Stimulated activated CD8-positive, alpha-beta memory T cell treated with anti-CD3 and anti-CD28 coated beads, Interleukin-12 subunit alpha, Interleukin-12 subunit beta, amount 100 ng/mL, for 1 hour (primary cell): ENCODE measurements around the gene PRKAG2.

ENCODE experiments used
- DNase-seq: peaks from one replicate; pipeline ENCODE4 v3.0.0-alpha.2; 2020; ENCODE audit warnings: low read depth

The PRKAG2 gene

DNA sequence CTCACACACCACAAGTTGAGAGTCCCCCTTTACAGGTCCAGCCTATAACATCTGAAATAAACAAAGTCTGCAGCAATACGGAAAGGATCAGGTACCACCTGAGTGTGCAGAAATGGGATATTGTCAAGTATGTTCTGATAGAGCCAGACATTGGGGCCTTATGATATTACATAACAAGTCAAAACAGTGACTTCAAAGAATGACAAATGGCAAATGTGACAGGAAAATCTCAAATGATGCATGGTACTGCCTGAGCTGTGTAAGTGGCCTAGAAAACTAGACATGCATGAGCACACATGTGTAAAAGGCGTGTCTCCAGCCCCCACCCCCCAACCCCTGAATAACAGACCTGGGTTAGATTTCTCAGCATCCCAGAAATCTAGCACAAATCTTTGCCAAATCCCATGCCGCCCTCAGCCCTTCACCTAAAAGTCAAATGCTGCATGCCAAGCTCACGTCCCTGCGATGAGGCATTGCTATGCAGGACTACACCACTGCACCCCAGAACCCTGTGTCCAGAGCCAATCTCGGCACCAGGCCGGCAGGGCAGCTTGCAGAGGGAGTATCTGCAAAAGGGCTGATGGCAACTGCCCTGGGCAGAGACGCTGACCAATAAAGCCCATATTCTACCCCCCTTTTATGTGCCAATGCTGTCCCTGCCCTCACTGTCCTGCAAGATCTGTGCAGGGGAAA, 58.8 kb downstream of the PRKAG2 start:
- no peak for DNase-seq

- no peak for DNase-seq
Observed at GRCh38 chr7:151817315-151817690, 59.6 kb downstream of the PRKAG2 start.

DNA sequence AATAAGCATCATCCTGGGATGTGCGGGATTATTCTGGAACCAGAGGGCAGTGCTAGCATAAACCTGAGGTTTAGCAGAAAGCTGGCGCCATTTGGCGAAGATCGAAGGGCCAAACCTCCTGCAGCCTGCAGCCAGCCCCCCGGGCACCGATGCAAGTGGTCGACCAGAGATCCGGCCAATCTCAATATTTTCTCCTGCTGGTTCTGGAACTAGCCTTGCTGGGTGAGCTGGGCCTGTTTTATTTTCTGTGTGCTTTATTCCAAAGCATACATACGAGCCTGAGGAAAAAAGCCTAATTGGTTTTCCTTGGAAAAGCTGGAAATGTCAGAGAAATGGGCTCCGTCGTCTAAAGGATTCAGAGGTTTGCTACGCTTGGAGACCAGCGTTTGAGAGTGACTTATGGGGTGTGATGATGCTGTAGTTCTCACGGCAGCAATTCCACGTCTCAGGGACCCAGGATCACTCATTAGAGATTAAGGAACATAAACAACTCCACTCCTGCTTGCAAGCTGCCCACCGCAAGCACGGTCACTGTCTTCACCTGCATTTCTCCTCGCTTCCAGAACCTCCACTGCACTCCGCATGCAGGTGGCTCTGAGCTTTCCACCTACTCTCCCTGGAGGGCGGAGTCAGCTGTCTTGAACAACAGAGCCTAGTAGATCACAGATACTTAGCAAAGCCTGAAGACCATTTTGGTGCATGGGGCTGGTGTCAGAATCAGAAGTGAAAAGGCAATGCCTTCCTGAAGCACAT, 60.2 kb downstream of the PRKAG2 start:
- DNase-seq, result no peak

- DNase-seq, result no peak
Observed at GRCh38 chr7:151815419-151815818, 61.5 kb downstream of the PRKAG2 start.

DNA sequence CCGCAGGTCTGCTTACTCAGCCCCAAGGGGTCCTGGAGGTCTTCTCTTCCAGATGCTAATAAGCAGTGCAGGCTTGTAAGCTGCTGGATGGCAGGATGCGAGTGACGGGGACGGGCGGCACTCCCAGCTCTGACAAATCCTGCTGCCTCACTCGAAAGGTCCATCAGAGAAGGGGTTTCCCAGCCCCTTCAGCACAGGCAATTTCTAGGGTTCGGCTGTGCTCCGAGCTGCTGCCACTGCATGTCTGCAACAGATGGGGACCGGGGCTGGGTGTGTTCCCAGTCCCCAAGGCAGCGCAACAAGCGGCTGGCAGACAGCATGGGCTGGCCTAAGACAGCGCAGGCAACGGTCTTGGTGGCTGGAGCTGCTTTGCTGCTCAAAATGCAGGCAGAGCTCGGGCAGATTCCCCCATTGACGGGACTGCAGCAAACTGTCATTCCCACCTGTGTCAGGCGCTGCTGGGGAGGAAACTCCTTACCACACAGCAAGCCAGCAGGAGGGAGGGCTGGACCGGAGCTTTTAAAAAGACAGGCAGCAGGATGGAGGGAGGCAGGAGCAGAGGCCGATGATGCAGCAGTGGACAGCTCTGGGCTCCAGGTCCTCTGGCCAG, 62.4 kb downstream of the PRKAG2 start:
- DNase-seq, result no peak

GRCh38 chr7:151813997-151814396, 62.9 kb downstream of the PRKAG2 start:
- no peak for DNase-seq

- DNase-seq, result no peak
Observed at GRCh38 chr7:151813445-151813844, 63.5 kb downstream of the PRKAG2 start.

- DNase-seq, result no peak
Observed at GRCh38 chr7:151812967-151813366, 63.9 kb downstream of the PRKAG2 start.

GRCh38 chr7:151810441-151811232, 66.3 kb downstream of the PRKAG2 start:
- DNase-seq, result no peak

GRCh38 chr7:151809864-151810170, 67.1 kb downstream of the PRKAG2 start:
- DNase-seq, result no peak

DNA sequence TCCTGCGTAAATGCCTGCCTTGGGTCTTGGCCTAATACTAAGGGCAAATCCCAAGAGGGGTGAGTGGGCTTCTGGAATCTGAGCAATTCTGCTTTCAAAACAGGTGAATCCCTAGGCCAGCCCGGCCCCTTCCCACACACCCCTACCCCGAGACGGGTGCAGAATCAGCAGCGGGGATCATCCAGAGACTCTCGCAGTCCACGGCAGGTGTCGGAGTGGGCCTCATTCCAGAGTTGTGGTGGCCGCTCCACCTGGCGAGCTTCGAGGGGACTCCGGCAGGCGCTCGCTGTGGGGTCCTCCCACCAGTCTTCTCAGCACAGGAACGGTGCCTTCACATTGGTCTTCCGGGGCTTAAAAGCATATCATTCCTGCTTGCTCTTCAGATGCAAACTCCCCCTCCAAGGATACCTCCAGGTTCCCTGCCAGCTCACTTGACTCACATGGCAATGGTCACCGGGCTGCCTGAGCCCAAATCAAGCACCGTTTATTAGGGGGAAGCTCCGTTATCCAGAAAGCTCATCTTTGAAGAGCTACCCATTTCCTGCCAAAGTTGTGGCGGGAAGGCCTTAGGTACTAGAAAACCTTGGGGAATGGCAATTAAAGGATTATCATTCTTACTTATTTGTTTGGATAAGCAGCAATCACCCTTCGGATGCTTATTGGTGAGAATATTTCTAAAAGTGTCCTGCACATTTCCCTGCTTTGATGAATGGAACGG, 67.6 kb downstream of the PRKAG2 start:
- DNase-seq, result no peak

- no peak for DNase-seq
Observed at GRCh38 chr7:151808400-151809145, 68.3 kb downstream of the PRKAG2 start.

DNA sequence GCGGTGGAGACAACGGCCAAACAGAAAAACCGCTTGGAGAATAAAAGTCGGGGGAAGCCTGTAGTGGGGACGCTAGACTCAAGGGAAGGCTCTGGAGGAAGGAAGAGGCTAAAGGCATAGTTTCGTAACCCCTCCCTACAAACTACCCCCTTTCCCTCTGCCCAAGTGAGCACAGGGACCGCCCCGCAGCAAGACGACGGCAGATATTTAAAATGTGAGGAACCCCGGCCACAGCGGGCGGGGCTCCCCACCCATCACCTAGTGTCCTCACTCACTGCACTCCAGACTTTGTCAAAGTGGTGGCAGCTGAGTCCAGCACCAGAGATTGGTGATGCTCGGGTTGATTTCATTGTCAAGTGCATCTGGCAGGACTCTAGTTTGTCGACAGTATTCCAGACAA, 69.1 kb downstream of the PRKAG2 start:
- no peak for DNase-seq

DNA sequence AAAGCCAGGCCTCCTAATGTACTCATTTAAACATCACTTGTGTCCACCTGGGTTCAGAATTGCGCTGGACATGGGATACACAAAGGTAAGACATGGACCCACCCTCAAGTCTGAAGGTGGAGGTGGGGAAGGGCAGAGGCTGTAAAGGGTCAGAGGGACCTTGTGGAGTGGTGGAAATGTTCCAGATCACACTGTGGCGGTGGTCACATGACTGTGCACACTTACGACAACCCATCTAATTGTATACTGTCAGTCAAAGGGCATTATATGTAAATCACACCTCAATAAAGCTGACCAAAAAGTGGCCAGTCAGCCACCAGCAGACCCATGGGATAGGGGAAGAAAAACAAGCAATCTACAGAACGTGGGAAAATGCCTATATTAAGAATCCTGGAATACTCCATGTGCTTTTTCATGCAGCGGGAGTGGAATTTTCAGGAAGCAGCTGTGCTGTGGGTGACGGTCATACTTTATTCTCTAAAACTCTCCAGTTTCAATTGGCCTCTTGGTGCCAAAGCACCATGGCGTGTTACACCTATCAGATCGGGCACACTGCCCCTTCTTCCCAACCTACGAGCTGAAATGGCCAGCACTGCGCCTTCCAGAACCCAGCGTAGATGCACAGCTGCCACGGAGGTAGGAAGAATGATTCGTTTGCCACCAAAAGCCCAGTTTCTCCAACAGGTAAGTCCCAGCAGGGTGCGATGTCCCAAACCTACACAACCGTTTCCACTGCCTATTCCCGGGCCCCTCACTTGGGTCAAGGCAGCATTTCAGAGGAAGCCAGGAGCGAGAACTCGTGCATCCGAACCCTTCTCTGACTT, 69.8 kb downstream of the PRKAG2 start:
- no peak for DNase-seq

DNA sequence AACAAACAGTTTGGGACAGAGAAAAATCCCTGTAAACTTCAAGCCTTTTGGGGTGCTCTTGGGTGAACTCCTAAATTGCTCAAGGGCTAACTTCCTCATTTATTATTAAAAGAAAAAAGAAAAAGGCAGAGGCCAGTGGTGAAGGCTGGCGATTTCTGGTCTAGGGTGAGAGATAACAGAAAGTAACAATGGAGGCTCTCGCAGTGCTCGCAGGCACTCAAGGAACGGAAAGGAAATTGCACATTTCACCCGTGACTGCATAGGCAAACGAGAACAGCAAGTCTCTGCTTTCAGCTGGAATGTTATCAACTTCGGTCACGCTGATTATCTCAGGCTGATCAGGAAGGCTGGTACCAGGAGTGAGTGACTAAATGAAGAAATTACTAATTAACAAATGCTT, 70.7 kb downstream of the PRKAG2 start:
- DNase-seq, result no peak

DNA sequence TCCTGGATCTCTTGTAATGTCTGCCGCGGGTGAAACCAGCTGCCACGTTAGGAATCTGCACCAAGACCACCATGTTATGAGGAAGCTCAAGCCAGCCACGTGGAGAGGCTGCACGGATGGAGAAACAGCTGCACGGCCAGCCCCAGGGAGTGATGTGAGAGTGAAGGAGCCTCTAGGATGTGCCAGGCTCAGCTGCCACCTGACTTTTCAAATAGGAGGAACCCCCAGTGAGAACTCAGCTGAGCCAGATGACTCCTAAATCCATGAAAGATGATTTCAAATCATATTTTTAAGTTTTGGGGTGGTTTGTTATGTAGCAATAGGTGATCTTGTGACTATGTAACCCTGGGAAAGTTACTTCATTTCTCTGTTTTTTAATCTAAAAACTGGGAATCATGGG, 71.7 kb downstream of the PRKAG2 start:
- no peak for DNase-seq

DNA sequence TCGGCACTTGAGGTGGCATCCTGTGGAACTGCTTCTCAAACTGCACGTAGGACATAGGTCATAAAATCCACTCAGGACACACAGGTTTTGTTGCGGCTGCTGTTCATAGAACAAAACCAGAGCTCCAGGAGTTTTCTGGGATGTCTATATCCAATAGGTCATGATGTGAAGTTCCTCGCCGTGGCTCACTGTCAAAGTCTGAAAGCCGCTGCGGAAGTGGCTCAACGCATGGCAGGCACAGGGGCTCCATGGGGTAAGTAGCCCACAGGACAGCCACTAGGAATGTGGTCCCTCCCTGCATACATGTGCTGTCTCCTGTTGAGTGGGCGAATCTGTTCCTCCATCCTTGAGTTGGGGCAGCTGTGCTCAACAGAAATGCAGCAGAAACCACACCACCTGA, 72.2 kb downstream of the PRKAG2 start:
- DNase-seq, result no peak

- DNase-seq, result no peak
Observed at GRCh38 chr7:151803841-151804240, 73.1 kb downstream of the PRKAG2 start.

DNA sequence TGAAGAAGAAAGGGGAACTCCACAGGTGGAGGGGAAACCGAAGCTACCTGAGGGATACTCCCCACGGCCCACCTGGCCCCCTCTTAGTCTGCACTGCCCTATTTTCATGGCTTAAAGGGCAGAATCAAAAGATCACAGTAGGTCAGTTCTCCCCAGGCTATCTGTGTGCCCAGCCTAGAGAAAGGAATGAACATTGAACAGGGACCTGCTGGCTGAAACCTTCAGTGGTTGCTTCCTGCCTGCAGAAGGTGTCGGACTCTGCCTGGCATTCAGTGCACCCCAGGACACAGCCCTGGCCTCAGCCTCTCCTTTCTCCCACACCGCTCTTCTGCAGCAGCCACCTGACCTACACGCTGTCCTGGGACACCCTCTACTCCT, 74.5 kb downstream of the PRKAG2 start:
- no peak for DNase-seq

GRCh38 chr7:151801782-151802468, 75.0 kb downstream of the PRKAG2 start:
- DNase-seq, result no peak
